D721Med (cell line): ENCODE results near the gene NPFF.

Experiments used
- DNase-seq: peaks from one replicate; pipeline ENCODE4 v3.0.0; 2011; ENCODE audit warnings: low spot score; ENCODE audit not compliant: insufficient read length
- FAIRE-seq: peaks from 2 replicates; lab custom pipeline; 2011; peaks lifted over from hg19 to GRCh38; lab: Jason Lieb, UNC
- CTCF ChIP-seq: IDR thresholded peaks from 2 replicates; pipeline ENCODE4 v1.5.1; 2012; ENCODE audit warnings: mild to moderate bottlenecking, control low read depth; ENCODE audit not compliant: insufficient read depth; ENCODE audit errors: missing control alignments

The NPFF gene

GRCh38 chr12:53504004-53504920, 3.0 kb downstream of the NPFF start:
- FAIRE-seq: no peak
- DNase-seq: no peak
- no peak for TF ChIP-seq CTCF

GRCh38 chr12:53502983-53503728, 4.1 kb downstream of the NPFF start:
- no peak for DNase-seq
- FAIRE-seq: no peak
- no peak for TF ChIP-seq CTCF

DNA sequence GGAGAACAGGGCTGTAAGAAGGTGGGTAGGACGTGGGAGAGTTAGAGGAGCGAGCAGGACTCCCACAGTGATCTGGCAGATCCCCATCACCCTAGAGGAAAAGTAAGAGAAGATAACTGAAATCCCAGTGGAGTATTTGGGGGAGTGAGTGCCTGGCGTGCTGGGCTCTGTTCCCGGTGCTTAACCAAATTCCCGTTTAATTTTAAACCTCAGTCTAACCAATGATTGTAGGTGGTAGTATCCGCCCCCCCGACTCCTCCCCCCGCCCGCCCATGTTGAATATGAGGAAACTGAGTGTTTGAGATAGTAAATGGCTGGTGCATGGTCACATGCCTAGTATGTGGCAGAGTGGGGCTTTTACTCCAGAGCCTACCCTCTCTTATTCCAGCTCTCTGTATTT, 5.0 kb downstream of the NPFF start:
- no peak for TF ChIP-seq CTCF
- no peak for DNase-seq
- no peak for FAIRE-seq

DNA sequence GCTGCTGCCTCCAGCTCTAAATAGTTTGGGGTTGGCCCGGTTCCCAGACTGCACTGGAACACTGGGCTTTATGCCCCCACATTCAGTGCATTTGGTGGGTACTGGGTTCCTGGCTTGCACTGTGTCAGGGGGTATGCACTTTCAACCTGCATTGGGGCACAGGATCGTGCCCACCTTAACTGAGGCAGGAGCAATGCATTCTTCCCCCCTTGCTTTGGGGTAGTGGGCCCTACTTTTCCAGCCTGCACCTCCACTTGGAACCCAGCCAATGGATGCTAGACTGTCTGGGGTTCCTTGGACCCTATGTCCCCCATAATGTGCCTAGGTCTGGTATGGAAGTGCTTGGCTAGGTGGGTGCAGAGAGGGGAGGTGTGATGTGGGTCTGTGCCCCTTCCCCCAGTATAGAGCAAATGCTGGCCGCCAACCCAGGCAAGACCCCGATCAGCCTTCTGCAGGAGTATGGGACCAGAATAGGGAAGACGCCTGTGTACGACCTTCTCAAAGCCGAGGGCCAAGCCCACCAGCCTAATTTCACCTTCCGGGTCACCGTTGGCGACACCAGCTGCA, 5.6 kb downstream of the NPFF start:
- DNase-seq: no peak
- FAIRE-seq: no peak

DNA sequence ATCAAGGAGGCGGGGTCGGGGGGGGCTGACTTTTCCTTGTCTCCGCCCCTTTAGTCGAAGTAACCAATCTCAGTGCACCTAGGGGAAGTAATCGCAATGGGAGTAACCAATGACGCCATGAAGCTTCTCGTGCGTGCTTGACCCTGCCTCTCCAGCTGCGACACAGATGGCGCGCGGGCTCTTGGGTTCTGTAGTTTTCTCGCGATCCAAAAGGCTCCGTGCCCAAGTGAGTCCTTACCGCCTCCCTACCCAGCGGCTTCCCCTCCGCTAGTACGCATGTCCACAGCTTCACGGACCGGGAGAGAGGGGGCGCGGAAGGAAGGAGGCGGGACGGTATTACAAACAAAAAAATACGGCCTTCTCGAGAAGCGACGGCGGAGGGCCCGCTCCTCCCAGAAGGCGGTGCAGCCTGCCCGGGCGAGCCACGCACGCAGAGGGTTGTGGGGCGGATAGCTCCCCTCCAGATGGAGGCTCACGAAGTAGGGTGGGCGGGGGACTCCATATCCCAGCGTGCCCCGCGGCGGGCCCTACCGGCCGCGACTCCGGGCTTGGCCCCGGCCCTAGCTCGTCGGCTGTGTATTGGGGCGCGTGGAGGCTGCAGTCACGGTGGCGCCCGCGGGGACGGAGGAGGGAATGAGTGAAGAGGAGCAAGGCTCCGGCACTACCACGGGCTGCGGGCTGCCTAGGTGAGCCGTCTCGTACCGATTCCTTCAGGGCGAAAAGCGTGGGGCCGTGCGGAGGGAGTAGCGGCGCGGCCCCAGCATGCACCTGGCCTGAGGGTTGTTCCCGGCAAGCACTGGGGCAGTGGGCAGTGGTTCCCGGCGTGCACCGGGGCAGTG, 6.3 kb downstream of the NPFF start, which contains the start of gene TARBP2:
Gene TARBP2 (plus strand): TSS at position 508 of the 839 bp plus-strand sequence. CDS start 126 bp downstream, at position 634.
- FAIRE-seq: no peak
- peak; percentile 87 for DNase-seq
- TF ChIP-seq CTCF: no peak

More for the DNA sequence above, 5.6 kb downstream of the NPFF start:
- no peak for TF ChIP-seq CTCF

GRCh38 chr12:53500142-53500775, 7.0 kb downstream of the NPFF start:
- TF ChIP-seq CTCF: no peak
- FAIRE-seq (no peak), DNase-seq (no peak)
